Measurements from ENCODE around the gene NTF3. TPM values are rescaled to one million over a fixed set of nuclear protein-coding genes. Genes with fewer than 3 reads are reported as not detected.

Gene NTF3
- polyA plus RNA-seq, 3 donors = 4.2 to 5.1 (median 4.5) TPM

GRCh38 chr12:5485454-5485853, 53.5 kb downstream of the NTF3 start:
- no peak for DNase-seq

GRCh38 chr12:5487076-5487475, 55.2 kb downstream of the NTF3 start:
- DNase-seq = no peak

GRCh38 chr12:5487948-5488625, 56.2 kb downstream of the NTF3 start:
- no peak for DNase-seq

- DNase-seq = no peak
These were observed 56.7 kb downstream of the NTF3 start for GRCh38 chr12:5488626-5488955.

GRCh38 chr12:5489017-5489416, 57.1 kb downstream of the NTF3 start:
- DNase-seq = no peak

GRCh38 chr12:5489760-5490406, 58.0 kb downstream of the NTF3 start:
- DNase-seq = no peak

GRCh38 chr12:5492562-5492961, 60.7 kb downstream of the NTF3 start:
- DNase-seq = no peak

- no peak for DNase-seq
These were observed 61.1 kb downstream of the NTF3 start for GRCh38 chr12:5493018-5493417.

GRCh38 chr12:5494343-5494742, 62.4 kb downstream of the NTF3 start:
- no peak for DNase-seq

GRCh38 chr12:5497329-5498053, 65.6 kb downstream of the NTF3 start:
- no peak for DNase-seq

- no peak for DNase-seq
These were observed 66.2 kb downstream of the NTF3 start for GRCh38 chr12:5498076-5498475.

GRCh38 chr12:5498806-5499205, 66.9 kb downstream of the NTF3 start:
- no peak for DNase-seq

GRCh38 chr12:5499566-5500330, 67.8 kb downstream of the NTF3 start:
- no peak for DNase-seq

GRCh38 chr12:5500331-5500659, 68.4 kb downstream of the NTF3 start:
- DNase-seq = no peak

GRCh38 chr12:5503774-5504173, 71.9 kb downstream of the NTF3 start:
- no peak for DNase-seq

GRCh38 chr12:5505116-5505515, 73.2 kb downstream of the NTF3 start:
- DNase-seq = no peak

- DNase-seq = no peak
These were observed 73.8 kb downstream of the NTF3 start for GRCh38 chr12:5505751-5506150.

- DNase-seq = no peak
These were observed 74.4 kb downstream of the NTF3 start for GRCh38 chr12:5506295-5506694.

GRCh38 chr12:5506821-5507231, 74.9 kb downstream of the NTF3 start:
- DNase-seq = no peak

- DNase-seq = no peak
These were observed 75.6 kb downstream of the NTF3 start for GRCh38 chr12:5507401-5507935.

GRCh38 chr12:5507944-5508343, 76.0 kb downstream of the NTF3 start:
- DNase-seq = no peak

GRCh38 chr12:5509102-5509501, 77.2 kb downstream of the NTF3 start:
- no peak for DNase-seq

Data from renal pelvis (tissue), 4 donors.